Right renal cortex interstitium (tissue), 3 donors: Measurements from ENCODE around the gene RAP1GAP2. TPM values are rescaled to one million over a fixed set of nuclear protein-coding genes. Genes with fewer than 3 reads are reported as not detected.

ENCODE experiments used
- DNase-seq, 3 donors: peaks; one replicate each; pipeline ENCODE4 v3.0.0-alpha.2; 2013; ENCODE audit warnings: low read depth in 3 of 3, low spot score in 2 of 3
- polyA plus RNA-seq, 3 donors: library from polyadenylated mRNA; unstranded; fragments of 120-200 nt; gene quantifications; one replicate each; pipeline ENCODE4 v1.2.1, GENCODE V29; 2013; ENCODE audit not compliant: insufficient read length in 3 of 3

Gene RAP1GAP2
- polyA plus RNA-seq, 3 donors: 21.2 to 26.3 (median 22.5) TPM

- DNase-seq: no peak
Measured at GRCh38 chr17:2852221-2852620, 56.0 kb downstream of the RAP1GAP2 start.

- no peak for DNase-seq
Measured at GRCh38 chr17:2852729-2853282, 56.6 kb downstream of the RAP1GAP2 start.

- DNase-seq: no peak
Measured at GRCh38 chr17:2853283-2854142, 57.3 kb downstream of the RAP1GAP2 start.

GRCh38 chr17:2854143-2855055 is 58.2 kb downstream of the RAP1GAP2 start:
- no peak for DNase-seq

GRCh38 chr17:2855063-2855600 is 58.9 kb downstream of the RAP1GAP2 start:
- no peak for DNase-seq

- DNase-seq: no peak
Measured at GRCh38 chr17:2856727-2857126, 60.5 kb downstream of the RAP1GAP2 start.

- no peak for DNase-seq
Measured at GRCh38 chr17:2860045-2860444, 63.8 kb downstream of the RAP1GAP2 start.

- no peak for DNase-seq
Measured at GRCh38 chr17:2860883-2861282, 64.6 kb downstream of the RAP1GAP2 start.

- no peak for DNase-seq
Measured at GRCh38 chr17:2862197-2862596, 66.0 kb downstream of the RAP1GAP2 start.

GRCh38 chr17:2863204-2863603 is 67.0 kb downstream of the RAP1GAP2 start:
- DNase-seq: no peak

GRCh38 chr17:2865228-2865627 is 69.0 kb downstream of the RAP1GAP2 start:
- DNase-seq: no peak

GRCh38 chr17:2867441-2868424 is 71.5 kb downstream of the RAP1GAP2 start:
- no peak for DNase-seq

GRCh38 chr17:2869604-2870003 is 73.4 kb downstream of the RAP1GAP2 start:
- DNase-seq: no peak

GRCh38 chr17:2871205-2871604 is 75.0 kb downstream of the RAP1GAP2 start:
- no peak for DNase-seq

GRCh38 chr17:2871720-2872119 is 75.5 kb downstream of the RAP1GAP2 start:
- DNase-seq: no peak

- DNase-seq: no peak
Measured at GRCh38 chr17:2872282-2872681, 76.0 kb downstream of the RAP1GAP2 start.

GRCh38 chr17:2874189-2874686 is 78.0 kb downstream of the RAP1GAP2 start:
- DNase-seq: no peak

- no peak for DNase-seq
Measured at GRCh38 chr17:2875608-2876007, 79.4 kb downstream of the RAP1GAP2 start.

GRCh38 chr17:2876467-2876866 is 80.2 kb downstream of the RAP1GAP2 start:
- DNase-seq: no peak
